T-helper 2 cell treated with Interferon-gamma antibody and Interleukin-4, amounts not matched to agents 5 μg/mL and 100 μg/mL, for 36 hours (primary cell): ENCODE results near the gene GRIPAP1.

ENCODE experiments used
- DNase-seq: peaks from one replicate; pipeline ENCODE4 v3.0.0; 2021; ENCODE audit warnings: low spot score
- H3K27ac Mint-ChIP-seq: one replicate; pipeline ENCODE4 v1.8.0; 2021; ENCODE audit warnings: mild to moderate bottlenecking, mixed read lengths
- H3K27me3 Mint-ChIP-seq: one replicate; pipeline ENCODE4 v1.8.0; 2021; ENCODE audit warnings: low read depth, mixed read lengths
- H3K36me3 Mint-ChIP-seq: one replicate; pipeline ENCODE4 v1.8.0; 2021; ENCODE audit warnings: low read depth, mixed read lengths
- H3K4me1 Mint-ChIP-seq: one replicate; pipeline ENCODE4 v1.8.0; 2021; ENCODE audit warnings: low read depth, mixed read lengths
- H3K4me3 Mint-ChIP-seq: one replicate; pipeline ENCODE4 v1.8.0; 2022; ENCODE audit warnings: mild to moderate bottlenecking, moderate library complexity, mixed read lengths
- H3K9me3 Mint-ChIP-seq: one replicate; pipeline ENCODE4 v1.8.0; 2021; ENCODE audit warnings: mixed read lengths

Gene GRIPAP1

GRCh38 chrX:48976086-48976485 is 26.0 kb downstream of the GRIPAP1 start:
- Mint-ChIP-seq H3K27me3 (no peaks in the 10 kb centered on the region), H3K4me1 (peaks cover 6% of the 10 kb centered on the region), H3K36me3 (peaks cover 27% of the 10 kb centered on the region), H3K27ac (no peak overlapping the region), H3K9me3 (no peaks in the 10 kb centered on the region), H3K4me3 (no peak overlapping the region)
- no peak for DNase-seq

- H3K4me1 Mint-ChIP-seq: peaks cover 6% of the 10 kb centered on the region
- no peak overlapping the region for H3K4me3 Mint-ChIP-seq
- DNase-seq: no peak
- peaks cover 24% of the 10 kb centered on the region for H3K36me3 Mint-ChIP-seq
- H3K27ac Mint-ChIP-seq: peak overlapping the region; percentile 32
- H3K27me3 Mint-ChIP-seq: no peaks in the 10 kb centered on the region
- no peaks in the 10 kb centered on the region for H3K9me3 Mint-ChIP-seq
These were observed 26.5 kb downstream of the GRIPAP1 start for GRCh38 chrX:48975541-48975940.

- Mint-ChIP-seq H3K4me1 (peaks cover 6% of the 10 kb centered on the region), H3K9me3 (no peaks in the 10 kb centered on the region), H3K36me3 (peaks cover 22% of the 10 kb centered on the region), H3K4me3 (no peak overlapping the region), H3K27ac (no peak overlapping the region), H3K27me3 (no peaks in the 10 kb centered on the region)
- DNase-seq: no peak
These were observed 27.0 kb downstream of the GRIPAP1 start for GRCh38 chrX:48975041-48975440.

GRCh38 chrX:48974574-48974973 is 27.5 kb downstream of the GRIPAP1 start:
- H3K9me3 Mint-ChIP-seq: no peaks in the 10 kb centered on the region
- peaks cover 6% of the 10 kb centered on the region for H3K4me1 Mint-ChIP-seq
- H3K4me3 Mint-ChIP-seq: no peak overlapping the region
- H3K27me3 Mint-ChIP-seq: no peaks in the 10 kb centered on the region
- no peak for DNase-seq
- H3K36me3 Mint-ChIP-seq: peaks cover 22% of the 10 kb centered on the region
- no peak overlapping the region for H3K27ac Mint-ChIP-seq

GRCh38 chrX:48974033-48974432 is 28.0 kb downstream of the GRIPAP1 start:
- no peak for DNase-seq
- Mint-ChIP-seq H3K9me3 (no peaks in the 10 kb centered on the region), H3K36me3 (peaks cover 22% of the 10 kb centered on the region), H3K4me1 (peaks cover 6% of the 10 kb centered on the region), H3K4me3 (no peak overlapping the region), H3K27me3 (no peaks in the 10 kb centered on the region), H3K27ac (no peak overlapping the region)

- H3K27me3 Mint-ChIP-seq: no peaks in the 10 kb centered on the region
- peak overlapping the region; percentile 21 for H3K4me3 Mint-ChIP-seq
- no peaks in the 10 kb centered on the region for H3K9me3 Mint-ChIP-seq
- peak; percentile 9 for DNase-seq
- peaks cover 12% of the 10 kb centered on the region for H3K36me3 Mint-ChIP-seq
- peaks cover 6% of the 10 kb centered on the region for H3K4me1 Mint-ChIP-seq
- no peak overlapping the region for H3K27ac Mint-ChIP-seq
These were observed 29.6 kb downstream of the GRIPAP1 start for GRCh38 chrX:48972220-48973164.

GRCh38 chrX:48971249-48972219 is 30.5 kb downstream of the GRIPAP1 start, which contains the start of gene KCND1:
TSS of gene KCND1 (minus strand) at chrX:48971844. CDS start at chrX:48970271, 1,573 bp downstream.
- Mint-ChIP-seq H3K36me3 (peaks cover 12% of the 10 kb centered on the region), H3K27me3 (no peaks in the 10 kb centered on the region), H3K9me3 (no peaks in the 10 kb centered on the region), H3K27ac (peak within 1 kb of the TSS; percentile 20), H3K4me3 (peak within 1 kb of the TSS; percentile 21), H3K4me1 (peaks cover 6% of the 10 kb centered on the region)
- no peak for DNase-seq

GRCh38 chrX:48969471-48969870 is 32.6 kb downstream of the GRIPAP1 start:
- Mint-ChIP-seq H3K27ac (no peak overlapping the region), H3K4me3 (no peak overlapping the region), H3K27me3 (no peaks in the 10 kb centered on the region), H3K36me3 (peaks cover 7% of the 10 kb centered on the region), H3K9me3 (no peaks in the 10 kb centered on the region), H3K4me1 (peaks cover 6% of the 10 kb centered on the region)
- no peak for DNase-seq

GRCh38 chrX:48968377-48968776 is 33.7 kb downstream of the GRIPAP1 start:
- H3K4me1 Mint-ChIP-seq: peaks cover 6% of the 10 kb centered on the region
- DNase-seq: no peak
- peaks cover 10% of the 10 kb centered on the region for H3K36me3 Mint-ChIP-seq
- no peak overlapping the region for H3K4me3 Mint-ChIP-seq
- H3K27me3 Mint-ChIP-seq: no peaks in the 10 kb centered on the region
- no peaks in the 10 kb centered on the region for H3K9me3 Mint-ChIP-seq
- H3K27ac Mint-ChIP-seq: no peak overlapping the region

- Mint-ChIP-seq H3K4me3 (no peak overlapping the region), H3K4me1 (peaks cover 2% of the 10 kb centered on the region), H3K9me3 (no peaks in the 10 kb centered on the region), H3K36me3 (peaks cover 10% of the 10 kb centered on the region), H3K27ac (no peak overlapping the region), H3K27me3 (no peaks in the 10 kb centered on the region)
- no peak for DNase-seq
These were observed 35.1 kb downstream of the GRIPAP1 start for GRCh38 chrX:48966796-48967579.

GRCh38 chrX:48965959-48966358 is 36.1 kb downstream of the GRIPAP1 start:
- Mint-ChIP-seq H3K9me3 (no peaks in the 10 kb centered on the region), H3K4me3 (no peak overlapping the region), H3K27me3 (no peaks in the 10 kb centered on the region), H3K36me3 (peaks cover 10% of the 10 kb centered on the region), H3K4me1 (no peaks in the 10 kb centered on the region), H3K27ac (no peak overlapping the region)
- DNase-seq: no peak

- Mint-ChIP-seq H3K27ac (no peak overlapping the region), H3K9me3 (no peaks in the 10 kb centered on the region), H3K4me1 (peaks cover 12% of the 10 kb centered on the region), H3K27me3 (no peaks in the 10 kb centered on the region), H3K4me3 (no peak overlapping the region), H3K36me3 (peaks cover 10% of the 10 kb centered on the region)
- DNase-seq: no peak
These were observed 40.4 kb downstream of the GRIPAP1 start for GRCh38 chrX:48961585-48962091.

GRCh38 chrX:48960291-48960690 is 41.8 kb downstream of the GRIPAP1 start:
- Mint-ChIP-seq H3K4me1 (peaks cover 17% of the 10 kb centered on the region), H3K4me3 (peak overlapping the region; percentile 65), H3K9me3 (no peaks in the 10 kb centered on the region), H3K36me3 (peaks cover 12% of the 10 kb centered on the region), H3K27me3 (no peaks in the 10 kb centered on the region), H3K27ac (peak overlapping the region; percentile 81)
- DNase-seq: no peak
